ENCODE results near the gene PSMD6.

Gene PSMD6

DNA sequence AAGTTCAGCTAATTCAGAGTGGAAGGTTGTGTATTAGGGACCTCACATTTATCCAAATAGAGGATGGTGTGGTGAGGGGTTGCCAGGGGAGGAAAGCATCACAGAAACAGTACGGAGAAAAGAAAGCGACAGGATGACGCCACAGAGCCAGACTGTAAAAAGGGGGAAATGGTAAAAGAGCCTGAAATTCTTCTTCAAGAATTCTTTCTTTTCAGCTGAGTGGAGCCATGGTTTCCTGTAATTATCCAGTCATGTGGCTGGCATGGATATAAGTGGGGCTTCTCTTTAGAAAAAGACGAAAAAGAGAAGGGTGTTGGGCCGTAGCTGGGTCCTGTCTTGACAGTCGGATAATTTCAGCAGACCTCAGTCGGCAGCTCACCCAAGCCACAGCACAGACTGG is 24.5 kb upstream of the PSMD6 start:
- no peak for TF ChIP-seq CTCF (IDR thresholded peaks at IDR 0.05)
- Histone ChIP-seq H3K4me3 (no peak overlapping the region), H3K27ac (no peak overlapping the region)
- no peak for DNase-seq (ENCODE audit: low spot score)

DNA sequence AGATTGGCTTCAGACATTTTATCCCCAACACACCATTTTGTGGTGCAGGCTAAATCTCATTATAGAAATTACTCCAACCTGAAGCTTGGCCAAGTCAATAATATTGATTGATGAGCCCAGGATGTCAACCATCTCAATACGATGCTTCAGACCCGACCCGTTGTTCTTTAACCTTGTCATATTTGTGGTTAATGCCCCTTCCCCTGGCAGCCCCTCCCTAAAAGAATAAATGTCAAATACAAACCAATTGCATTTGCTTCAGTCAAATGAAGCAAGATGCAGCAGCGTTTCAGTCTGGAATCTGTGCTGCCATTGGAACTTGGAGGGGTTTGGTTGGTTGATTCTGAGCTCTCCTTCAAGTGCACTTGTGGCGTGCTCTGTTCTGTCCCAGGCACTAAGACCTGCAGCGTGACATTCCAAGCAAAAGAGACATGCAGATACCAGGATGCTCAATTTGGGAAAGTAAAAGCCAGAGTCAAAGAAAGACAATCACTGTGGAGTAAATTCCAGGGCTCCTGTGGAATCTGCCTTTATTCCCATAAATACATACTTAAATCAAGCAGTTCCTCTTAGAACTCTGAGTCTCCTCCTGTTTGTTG is 23.8 kb upstream of the PSMD6 start:
- TF ChIP-seq CTCF (IDR thresholded peaks at IDR 0.05) = no peak
- no peak for DNase-seq (ENCODE audit: low spot score)
- no peak overlapping the region for H3K4me3 ChIP-seq
- no peak overlapping the region for H3K27ac ChIP-seq

DNA sequence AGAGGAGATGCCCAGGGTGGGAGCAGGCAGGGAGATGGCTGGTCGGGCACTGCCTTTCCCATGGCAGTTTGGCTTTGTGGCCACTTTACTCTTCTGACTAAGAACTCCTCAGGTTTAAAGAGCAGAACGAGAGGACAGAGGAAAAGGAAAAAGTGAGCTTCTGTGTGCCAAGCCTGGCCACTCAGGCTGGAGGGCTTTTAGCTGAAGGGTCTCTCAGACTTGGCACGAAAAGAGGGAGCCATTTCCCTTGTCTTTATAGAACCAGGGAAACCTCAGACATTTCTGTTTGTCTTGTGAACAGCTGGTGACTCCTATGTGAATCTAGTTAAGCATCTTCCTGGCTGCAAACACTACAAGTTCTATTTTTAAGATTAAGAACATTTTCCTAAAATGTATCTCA is 23.3 kb upstream of the PSMD6 start:
- no peak for TF ChIP-seq CTCF (IDR thresholded peaks at IDR 0.05)
- Histone ChIP-seq H3K27ac (no peak overlapping the region), H3K4me3 (no peak overlapping the region)
- no peak for DNase-seq (ENCODE audit: low spot score)

DNA sequence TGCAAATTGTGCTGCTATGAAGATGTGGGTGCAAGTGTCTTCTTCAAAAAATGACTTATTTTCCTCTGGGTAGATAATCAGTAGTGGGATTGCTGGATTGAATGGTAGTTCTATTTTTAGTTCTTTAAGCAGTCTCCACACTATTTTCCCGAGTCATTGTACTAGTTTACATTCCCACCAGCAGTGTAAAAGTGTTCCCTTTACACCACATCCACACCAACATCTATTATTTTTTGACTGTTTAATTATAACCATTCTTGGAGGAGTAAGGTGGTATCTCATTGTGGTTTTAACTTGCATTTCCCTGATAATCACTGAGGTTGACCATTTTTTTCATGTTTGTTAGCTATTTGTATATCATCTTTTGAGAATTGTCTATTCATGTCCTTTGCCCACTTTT is 19.7 kb upstream of the PSMD6 start:
- Histone ChIP-seq H3K4me3 (no peak overlapping the region), H3K27ac (no peak overlapping the region)
- no peak for DNase-seq (ENCODE audit: low spot score)
- no peak for TF ChIP-seq CTCF (IDR thresholded peaks at IDR 0.05)

DNA sequence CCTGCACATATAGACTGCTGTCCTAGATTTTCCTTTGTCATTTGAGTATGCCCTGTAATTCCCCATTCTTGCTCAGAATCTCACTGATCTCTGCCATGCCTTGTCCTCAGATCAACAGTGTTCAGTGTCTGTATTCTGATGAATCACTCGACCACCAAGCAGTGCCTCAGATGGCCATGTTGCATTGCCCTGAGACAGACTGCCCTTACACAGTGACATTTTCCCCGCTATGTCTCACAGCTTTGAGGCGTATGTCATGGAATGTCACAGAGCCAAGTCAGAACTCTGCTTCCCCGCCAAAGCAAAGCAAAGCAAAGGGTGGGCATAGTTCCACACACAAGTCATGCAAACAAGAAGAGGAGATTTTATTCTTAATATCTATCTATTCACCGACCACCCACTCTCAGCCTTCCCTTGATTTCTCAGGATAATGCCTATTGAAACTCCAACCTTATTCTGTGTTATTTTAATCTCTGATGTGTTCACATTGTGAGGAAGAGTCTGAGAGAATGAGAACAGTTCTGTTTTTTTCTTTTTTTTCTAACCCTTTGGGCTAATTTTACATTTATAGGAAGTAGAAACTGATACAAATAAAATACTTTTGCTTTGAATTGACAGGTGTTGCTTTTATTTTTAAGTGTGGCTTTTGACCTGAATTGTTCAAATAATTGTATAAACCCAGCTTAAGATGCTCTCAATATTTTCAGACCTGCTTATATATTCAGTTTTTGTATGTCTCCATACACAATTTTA is 16.9 kb upstream of the PSMD6 start:
- no peak overlapping the region for H3K27ac ChIP-seq
- no peak for DNase-seq (ENCODE audit: low spot score)
- no peak for TF ChIP-seq CTCF (IDR thresholded peaks at IDR 0.05)
- no peak overlapping the region for H3K4me3 ChIP-seq

DNA sequence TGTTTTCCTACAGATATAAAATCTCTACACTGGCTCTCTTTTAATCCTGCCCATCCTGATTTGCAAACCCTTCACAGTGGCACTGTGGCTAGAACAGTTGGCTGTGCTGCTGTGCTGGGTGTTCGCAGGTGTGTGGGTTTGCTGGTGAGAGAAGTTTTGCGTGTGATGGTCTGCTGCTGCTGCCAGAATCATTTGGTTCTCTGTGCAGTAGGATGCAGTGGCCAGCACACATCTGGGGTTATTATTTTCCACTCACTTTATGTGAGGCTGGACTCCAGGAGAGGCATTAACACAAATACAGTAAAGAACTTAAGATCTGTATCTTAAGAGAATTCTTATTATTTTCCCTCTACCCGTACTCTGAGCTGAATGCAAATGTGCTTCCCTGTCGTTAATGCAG is 16.0 kb upstream of the PSMD6 start:
- no peak for TF ChIP-seq CTCF (IDR thresholded peaks at IDR 0.05)
- Histone ChIP-seq H3K4me3 (no peak overlapping the region), H3K27ac (no peak overlapping the region)
- DNase-seq (ENCODE audit: low spot score) = no peak

GRCh38 chr3:64038253-64038767 is 15.0 kb upstream of the PSMD6 start:
- Histone ChIP-seq H3K27ac (no peak overlapping the region), H3K4me3 (no peak overlapping the region)
- DNase-seq (ENCODE audit: low spot score) = no peak
- TF ChIP-seq CTCF (IDR thresholded peaks at IDR 0.05) = no peak

All from coronary artery (tissue), 2 donors.